HG03103 (cell line): Measurements from ENCODE around the gene GRWD1.
"Not testable (repeated sequence)": the region's sequence is repeated elsewhere in the genome, so short reads cannot be mapped to it uniquely, and the experiment has no call there.

ENCODE experiments used
- ATAC-seq: cut with Tn5 transposase; IDR thresholded peaks from one replicate; pipeline ENCODE4 v1.9.1; 2021; ENCODE audit warnings: low read depth; ENCODE audit not compliant: unreplicated experiment

GRWD1 gene

DNA sequence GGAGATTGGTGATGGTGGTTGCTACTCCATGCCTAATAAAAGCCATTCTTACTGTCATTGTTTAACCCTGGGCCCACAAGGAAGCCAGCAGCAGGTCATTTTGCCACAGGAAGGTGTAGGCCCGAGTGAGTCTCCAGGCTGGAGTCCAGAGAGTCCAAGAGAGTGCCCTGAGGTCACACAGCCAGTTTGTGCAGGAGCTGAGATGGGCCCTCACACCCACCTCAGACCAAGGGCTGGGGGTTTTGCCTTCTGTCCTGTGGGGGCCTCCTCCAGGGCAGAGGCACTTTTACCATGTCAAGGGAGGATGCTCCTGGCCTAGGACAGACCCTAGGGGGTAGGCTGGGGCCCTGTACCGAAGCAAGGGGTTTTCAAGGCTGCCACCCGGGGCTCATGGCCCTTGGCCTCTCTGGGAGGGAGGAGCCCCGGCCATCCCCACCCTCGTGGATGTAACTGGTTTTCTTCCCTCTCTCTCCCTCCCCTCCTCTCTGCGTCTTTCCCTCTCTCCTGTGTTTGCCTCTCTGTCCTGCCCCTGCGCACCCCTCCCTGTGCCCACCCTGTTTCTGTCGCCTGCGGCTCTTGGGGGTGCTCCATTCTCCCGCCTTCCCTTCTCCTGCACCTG is 31.4 kb downstream of the GRWD1 start:
- no peak for ATAC-seq

DNA sequence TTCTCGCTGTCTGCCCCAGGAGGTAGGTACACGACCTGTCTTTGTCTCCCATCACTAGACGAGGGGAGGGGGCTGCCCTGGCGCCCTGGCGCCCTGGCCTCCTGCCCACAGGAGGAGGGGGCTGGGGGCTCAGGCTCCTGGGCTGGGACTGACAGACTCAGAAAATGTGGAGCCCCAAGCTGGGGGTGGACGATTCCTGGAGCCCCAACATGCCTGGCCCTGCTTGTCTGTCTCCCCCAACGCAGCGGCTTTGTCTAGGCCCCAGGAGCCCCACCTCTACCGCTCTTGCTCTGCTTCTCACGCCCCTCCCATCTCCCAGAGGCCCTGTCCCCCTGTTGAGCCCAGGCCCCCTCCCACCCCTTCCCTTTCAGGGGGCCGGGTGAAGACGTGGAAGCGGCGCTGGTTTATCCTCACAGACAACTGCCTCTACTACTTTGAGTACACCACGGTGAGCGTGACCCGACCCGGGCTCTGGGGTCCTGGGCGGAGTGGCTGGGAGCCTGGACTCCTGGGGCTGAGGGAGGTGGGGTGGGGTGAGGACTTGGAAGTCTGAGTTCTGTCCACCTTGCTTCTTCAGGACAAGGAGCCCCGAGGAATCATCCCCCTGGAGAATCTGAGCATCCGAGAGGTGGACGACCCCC is 32.0 kb downstream of the GRWD1 start:
- ATAC-seq, result no peak

GRCh38 chr19:48478339-48479256 is 32.8 kb downstream of the GRWD1 start:
- no peak for ATAC-seq

GRCh38 chr19:48479686-48480085 is 33.9 kb downstream of the GRWD1 start:
- ATAC-seq, result no peak

DNA sequence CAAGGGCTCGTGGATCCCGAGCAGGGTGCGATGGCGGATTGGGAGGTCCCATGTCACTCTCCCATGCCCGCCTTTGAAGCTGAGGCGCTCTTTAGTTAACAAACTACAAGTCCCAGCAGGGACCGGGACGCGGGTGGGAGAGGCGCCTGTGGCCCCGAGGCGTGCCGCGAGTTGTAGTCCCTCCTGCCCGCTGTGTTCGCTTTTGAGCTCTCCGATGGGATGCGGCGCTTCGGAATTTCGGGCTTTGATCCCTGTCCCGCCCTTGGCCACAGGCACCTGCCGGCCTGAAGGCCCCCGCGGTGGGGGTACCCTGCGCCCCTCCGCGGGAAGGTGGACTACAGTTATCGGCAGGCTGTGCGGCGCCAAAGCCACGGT is 34.4 kb downstream of the GRWD1 start:
- no peak for ATAC-seq

DNA sequence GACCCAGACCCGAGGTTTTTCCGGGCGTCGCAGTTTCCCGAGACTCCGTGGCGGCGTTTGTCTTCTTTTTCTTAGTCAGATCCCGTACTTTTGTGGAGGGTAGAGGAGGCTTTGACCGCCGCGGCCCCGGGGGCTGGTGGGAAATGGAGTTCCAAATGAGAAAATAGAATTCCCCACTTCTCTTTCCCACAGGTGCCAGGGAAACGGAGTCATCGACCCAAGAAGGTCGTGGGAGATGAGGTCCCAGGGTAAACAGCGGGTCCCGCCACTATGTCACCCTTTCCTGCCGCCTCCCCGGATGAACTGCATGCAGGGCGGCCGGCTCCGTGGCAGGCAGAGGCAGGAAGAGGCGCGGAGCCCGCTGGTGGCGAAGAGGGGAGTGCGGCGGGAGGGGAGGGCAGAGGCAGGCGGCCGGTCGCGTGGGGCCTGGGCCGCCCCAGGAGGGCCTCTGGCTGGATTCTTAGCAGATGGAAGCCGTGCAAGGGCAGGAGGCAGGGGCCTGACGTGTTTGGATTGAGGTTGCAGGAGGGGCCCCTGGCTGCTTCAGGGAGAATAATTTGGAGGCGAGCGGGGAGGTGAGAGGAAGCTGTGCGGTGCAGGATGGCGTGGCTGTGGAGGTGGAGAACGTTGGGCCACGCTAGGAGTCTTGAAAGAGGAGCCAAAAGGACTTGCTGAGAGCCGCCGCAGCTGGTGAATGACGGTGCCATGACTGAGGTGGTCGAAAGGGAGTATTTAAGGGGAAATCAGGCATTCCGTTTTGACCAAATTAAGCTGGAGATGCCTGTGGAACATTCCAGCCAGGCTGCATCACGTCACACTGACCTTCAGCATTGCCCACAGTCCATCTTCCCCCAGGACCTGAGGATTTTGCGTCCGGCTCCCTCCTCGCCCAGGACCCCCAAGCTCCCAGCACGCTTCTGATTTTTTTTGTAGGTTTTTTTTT is 35.0 kb downstream of the GRWD1 start:
- ATAC-seq, result no peak

GRCh38 chr19:48481846-48482639 is 36.3 kb downstream of the GRWD1 start:
- no peak for ATAC-seq

DNA sequence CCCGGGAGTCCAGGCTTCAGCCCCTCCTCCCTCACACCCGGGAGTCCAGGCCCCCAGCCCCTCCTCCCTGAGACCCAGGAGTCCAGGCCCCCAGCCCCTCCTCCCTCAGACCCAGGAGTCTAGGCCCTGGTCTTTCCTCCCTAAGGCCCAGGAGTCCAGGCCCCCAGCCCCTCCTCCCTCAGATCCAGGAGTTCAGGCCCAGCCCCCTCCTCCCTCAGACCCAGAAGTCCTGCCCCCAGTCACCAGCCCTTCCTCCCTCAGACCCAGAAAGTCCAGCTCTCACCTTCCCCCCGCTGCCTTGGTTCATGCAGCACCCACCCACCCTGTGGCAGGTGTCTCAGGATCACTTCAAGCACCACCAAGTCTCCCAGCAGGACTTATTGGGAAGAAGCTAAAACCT is 37.5 kb downstream of the GRWD1 start:
- no peak for ATAC-seq

- no peak for ATAC-seq
Observed at GRCh38 chr19:48484247-48484893, 38.6 kb downstream of the GRWD1 start.

DNA sequence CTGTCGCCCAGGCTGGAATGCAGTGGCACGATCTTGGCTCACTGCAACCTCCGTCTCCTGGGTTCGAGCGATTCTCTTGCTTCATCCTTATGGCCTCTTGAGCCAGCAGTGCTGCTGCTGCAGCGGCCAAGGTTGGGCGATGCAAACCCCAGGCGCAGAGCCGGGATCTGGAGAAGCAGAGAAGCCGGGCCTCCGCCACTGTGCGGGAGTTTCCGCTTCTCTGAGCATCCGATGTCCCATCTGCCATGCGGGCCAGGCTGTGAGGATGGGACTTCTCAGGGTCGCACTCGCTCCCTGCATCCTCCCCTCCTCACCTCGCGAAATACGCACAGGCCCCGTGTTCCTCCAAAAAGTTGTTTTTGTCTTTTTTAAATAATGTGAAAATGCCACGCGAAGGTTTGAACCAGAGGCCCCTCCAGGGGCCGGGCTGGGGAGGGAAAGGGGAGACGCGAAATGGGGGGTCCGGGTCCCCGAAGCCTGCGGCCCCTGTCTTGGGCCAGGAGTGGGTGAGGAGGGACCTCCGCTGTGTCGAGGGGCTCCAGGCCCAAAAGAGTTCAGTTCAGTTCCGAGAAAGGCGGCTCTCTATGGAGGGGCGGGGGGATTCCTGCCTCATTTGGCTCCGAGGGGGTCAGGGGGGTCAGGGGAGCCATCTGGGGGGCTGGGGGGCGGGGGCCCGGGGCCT is 39.3 kb downstream of the GRWD1 start:
- no peak for ATAC-seq

GRCh38 chr19:48486706-48487105 is 40.9 kb downstream of the GRWD1 start:
- not testable (repeated sequence) for ATAC-seq

- no peak for ATAC-seq
Observed at GRCh38 chr19:48487544-48487943, 41.8 kb downstream of the GRWD1 start.

GRCh38 chr19:48487948-48488347 is 42.2 kb downstream of the GRWD1 start:
- no peak for ATAC-seq

DNA sequence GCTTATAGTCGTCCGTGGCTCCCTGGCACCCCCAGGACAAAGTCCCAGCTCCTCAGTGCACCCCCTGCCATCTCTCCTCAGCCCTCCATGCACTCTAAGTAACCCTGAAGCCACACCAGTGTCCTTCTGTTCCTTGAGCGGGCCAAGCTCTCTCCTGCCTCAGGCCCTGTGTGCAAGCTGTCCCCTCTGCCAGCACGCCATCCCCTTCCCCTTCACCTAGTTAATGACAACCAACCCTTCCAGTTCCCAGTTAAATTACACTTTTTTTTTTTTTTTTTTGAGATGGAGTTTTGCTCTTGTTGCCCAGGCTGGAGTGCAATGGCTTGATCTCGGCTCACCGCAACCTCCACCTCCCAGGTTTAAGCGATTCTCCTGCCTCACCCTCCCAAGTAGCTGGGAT is 42.7 kb downstream of the GRWD1 start:
- not testable (repeated sequence) for ATAC-seq

DNA sequence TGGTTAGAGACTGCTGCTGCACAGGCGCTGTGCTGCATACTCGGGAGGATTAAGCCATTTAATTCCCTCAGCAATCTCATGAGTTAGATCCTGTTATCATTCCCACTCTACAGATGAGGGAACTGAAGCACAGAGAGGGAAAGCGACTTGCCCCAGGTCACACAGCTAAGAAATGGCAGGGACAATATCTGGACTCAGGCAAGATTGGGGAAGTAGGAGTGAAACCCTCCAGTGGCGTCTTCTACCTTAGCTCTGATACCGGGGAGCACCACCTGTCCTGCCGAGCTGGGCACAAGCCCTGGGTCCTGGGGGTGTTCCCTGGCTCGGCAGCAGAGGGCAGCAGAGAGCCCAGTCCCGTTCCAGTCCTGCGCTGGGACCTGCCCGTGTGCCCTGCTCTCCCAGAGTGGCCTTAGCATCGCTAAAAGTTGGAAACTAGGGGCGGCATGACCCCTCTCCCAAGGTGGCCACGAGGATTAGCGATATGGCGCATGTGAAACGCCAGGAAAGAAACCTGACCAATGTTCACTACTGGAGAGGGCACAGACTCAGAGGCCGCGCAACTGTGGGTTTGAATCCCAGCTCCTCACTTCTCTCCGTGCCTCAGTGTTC is 43.9 kb downstream of the GRWD1 start:
- no peak for ATAC-seq

DNA sequence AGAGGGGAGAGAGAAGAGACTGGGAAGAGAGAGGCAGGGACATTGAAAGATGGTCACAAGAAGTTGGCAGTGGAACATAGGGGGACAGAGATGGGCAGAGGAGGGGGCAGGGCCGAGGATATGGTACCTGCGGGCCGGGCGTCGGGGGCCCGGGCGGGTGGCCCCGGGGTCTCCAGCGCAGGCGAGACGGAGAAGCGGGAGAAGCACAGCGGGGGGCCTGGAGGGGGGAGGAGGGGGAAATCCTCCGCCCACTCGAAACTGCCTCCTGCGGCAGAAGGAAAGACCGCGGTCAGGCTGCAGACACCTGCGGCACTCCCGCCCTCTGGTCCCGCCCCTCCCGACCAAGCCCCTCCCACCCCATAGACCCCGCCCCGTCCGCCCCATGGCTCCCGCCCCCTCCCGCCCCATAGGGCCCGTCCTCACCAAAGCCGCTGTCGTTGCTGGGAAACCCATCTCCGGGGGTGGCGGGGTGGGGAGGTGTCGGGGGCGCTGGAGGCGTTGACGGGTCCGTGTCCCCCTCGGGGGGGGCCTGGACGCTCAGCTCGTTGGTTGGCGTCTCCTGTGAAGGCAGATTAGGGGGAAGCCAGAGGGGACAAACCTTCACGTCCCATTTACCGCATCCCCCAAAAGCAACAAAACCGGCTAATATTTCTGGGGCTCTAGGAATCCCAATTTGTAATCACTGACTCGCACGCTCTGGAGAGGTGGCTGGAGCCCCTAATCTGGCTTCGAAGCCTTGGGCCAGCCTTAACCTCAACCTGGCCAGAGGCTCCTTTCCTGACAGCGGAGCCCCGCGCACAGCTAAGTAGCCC is 45.4 kb downstream of the GRWD1 start:
- no peak for ATAC-seq

DNA sequence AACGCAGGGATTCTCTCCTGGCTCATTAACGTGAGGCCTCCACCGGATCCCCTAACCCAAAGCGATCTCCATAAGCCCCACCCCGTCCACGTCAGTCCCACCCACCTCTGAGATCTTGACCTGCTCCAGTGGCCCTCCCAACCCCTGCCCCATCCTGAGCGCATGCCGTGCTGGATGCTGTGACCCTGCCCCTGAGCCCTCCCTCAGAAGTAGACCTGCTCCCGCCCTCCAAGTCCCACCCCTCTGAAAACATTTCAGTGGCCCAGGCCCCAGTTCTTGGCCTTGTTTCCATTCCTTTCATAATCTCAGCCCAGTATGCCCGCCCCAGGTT is 46.0 kb downstream of the GRWD1 start:
- no peak for ATAC-seq
